Neural crest cell (in vitro differentiated cells): ENCODE measurements around the gene LIMCH1. TPM values are rescaled to one million over a fixed set of nuclear protein-coding genes. Genes with fewer than 3 reads are reported as not detected.
"Not testable (repeated sequence)": the region's sequence is repeated elsewhere in the genome, so short reads cannot be mapped to it uniquely, and the experiment has no call there.

Experiments used
- DNase-seq: peaks from one replicate; pipeline ENCODE4 v3.0.0; 2021; ENCODE audit warnings: low read depth, mixed read lengths, low spot score
- H3K27ac Mint-ChIP-seq: one replicate; pipeline ENCODE4 v1.8.0; 2021; ENCODE audit warnings: mild to moderate bottlenecking, mixed read lengths; ENCODE audit not compliant: unreplicated experiment
- H3K27me3 Mint-ChIP-seq: 2 replicates; pipeline ENCODE4 v1.8.0; 2021; ENCODE audit warnings: low read depth, mild to moderate bottlenecking, mixed read lengths
- H3K36me3 Mint-ChIP-seq: 2 replicates; pipeline ENCODE4 v1.8.0; 2021; ENCODE audit warnings: low read depth, mild to moderate bottlenecking, mixed read lengths
- H3K4me1 Mint-ChIP-seq: 2 replicates; pipeline ENCODE4 v1.8.0; 2021; ENCODE audit warnings: mixed read lengths
- H3K4me3 Mint-ChIP-seq: one replicate; pipeline ENCODE4 v1.8.0; 2021; ENCODE audit warnings: mild to moderate bottlenecking, mixed read lengths
- H3K9me3 Mint-ChIP-seq: 2 replicates; pipeline ENCODE4 v1.8.0; 2021; ENCODE audit warnings: mixed read lengths
- total RNA-seq: library from RNA; stranded (reverse); gene quantifications from 2 replicates; pipeline ENCODE4 v1.2.1, GENCODE V29; 2021
- TF ChIP-seq, protein P1 (sequence below): fragments of 200-600 bp; sonication (generic); conservative IDR thresholded peaks from 2 replicates; pipeline ENCODE4 v1.5.0; 2021; ENCODE audit warnings: antibody characterized with exemption, mild to moderate bottlenecking

LIMCH1 gene
- total RNA-seq, 1 donor from 2014 or later = 17.3 TPM

GRCh38 chr4:41638866-41639265 is 100.9 kb downstream of the LIMCH1 start:
- H3K27ac Mint-ChIP-seq = no peak overlapping the region
- no peaks in the 10 kb centered on the region for H3K27me3 Mint-ChIP-seq
- TF ChIP-seq, protein P1, sequence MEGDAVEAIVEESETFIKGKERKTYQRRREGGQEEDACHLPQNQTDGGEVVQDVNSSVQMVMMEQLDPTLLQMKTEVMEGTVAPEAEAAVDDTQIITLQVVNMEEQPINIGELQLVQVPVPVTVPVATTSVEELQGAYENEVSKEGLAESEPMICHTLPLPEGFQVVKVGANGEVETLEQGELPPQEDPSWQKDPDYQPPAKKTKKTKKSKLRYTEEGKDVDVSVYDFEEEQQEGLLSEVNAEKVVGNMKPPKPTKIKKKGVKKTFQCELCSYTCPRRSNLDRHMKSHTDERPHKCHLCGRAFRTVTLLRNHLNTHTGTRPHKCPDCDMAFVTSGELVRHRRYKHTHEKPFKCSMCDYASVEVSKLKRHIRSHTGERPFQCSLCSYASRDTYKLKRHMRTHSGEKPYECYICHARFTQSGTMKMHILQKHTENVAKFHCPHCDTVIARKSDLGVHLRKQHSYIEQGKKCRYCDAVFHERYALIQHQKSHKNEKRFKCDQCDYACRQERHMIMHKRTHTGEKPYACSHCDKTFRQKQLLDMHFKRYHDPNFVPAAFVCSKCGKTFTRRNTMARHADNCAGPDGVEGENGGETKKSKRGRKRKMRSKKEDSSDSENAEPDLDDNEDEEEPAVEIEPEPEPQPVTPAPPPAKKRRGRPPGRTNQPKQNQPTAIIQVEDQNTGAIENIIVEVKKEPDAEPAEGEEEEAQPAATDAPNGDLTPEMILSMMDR = no peak
- no peak overlapping the region for H3K4me3 Mint-ChIP-seq
- DNase-seq = no peak
- H3K9me3 Mint-ChIP-seq = no peaks in the 10 kb centered on the region
- H3K4me1 Mint-ChIP-seq = peaks cover 6% of the 10 kb centered on the region
- no peaks in the 10 kb centered on the region for H3K36me3 Mint-ChIP-seq

- Mint-ChIP-seq H3K4me3 (no peak overlapping the region), H3K27me3 (peaks cover under 1% of the 10 kb centered on the region), H3K4me1 (peaks cover 9% of the 10 kb centered on the region), H3K9me3 (no peaks in the 10 kb centered on the region), H3K27ac (no peak overlapping the region), H3K36me3 (no peaks in the 10 kb centered on the region)
- TF ChIP-seq, protein P1 = no peak
- DNase-seq = no peak
Observed at GRCh38 chr4:41639291-41639690, 101.3 kb downstream of the LIMCH1 start.

DNA sequence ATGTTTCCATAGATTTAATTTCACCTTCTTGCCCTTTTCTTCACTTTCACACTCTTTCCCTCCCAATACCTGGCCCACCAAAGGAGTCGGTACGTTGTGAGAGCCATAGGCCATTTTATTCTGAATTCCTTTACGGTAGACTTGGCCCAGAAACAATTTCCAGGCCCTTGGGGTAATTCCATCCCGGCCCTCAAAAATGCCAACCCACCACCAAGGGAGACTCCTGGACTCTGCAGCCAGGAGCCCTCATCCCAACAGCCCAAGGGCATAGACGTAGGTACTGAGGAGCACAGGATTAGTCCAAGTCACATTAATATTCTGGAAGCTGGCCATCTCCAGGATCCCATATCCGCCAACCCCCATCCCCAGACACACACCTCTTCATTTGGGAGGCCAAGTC is 102.9 kb downstream of the LIMCH1 start:
- Mint-ChIP-seq H3K27me3 (peaks cover 2% of the 10 kb centered on the region), H3K27ac (no peak overlapping the region), H3K36me3 (no peaks in the 10 kb centered on the region), H3K9me3 (no peaks in the 10 kb centered on the region), H3K4me1 (peaks cover 16% of the 10 kb centered on the region), H3K4me3 (no peak overlapping the region)
- no peak for DNase-seq
- TF ChIP-seq, protein P1 = no peak

DNA sequence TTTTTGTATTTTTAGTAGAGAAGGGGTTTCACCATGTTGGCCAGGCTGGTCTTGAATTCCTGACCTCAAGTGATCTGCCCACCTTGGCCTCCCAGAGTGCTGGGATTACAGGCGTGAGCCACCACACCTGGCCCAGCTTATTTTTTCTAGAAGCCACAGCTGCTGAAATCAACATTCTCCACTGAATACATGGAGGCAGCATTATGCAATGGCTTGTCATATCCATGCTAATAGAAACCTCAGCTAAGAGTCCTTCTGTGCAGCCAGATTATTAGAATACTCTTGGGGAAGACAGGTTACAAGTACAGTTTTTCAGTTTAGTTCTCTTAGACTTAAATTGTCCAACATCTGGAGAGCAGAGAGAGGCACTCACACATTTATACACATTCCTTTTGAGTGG is 104.8 kb downstream of the LIMCH1 start:
- H3K9me3 Mint-ChIP-seq, H3K36me3 Mint-ChIP-seq, DNase-seq, H3K27me3 Mint-ChIP-seq, H3K4me3 Mint-ChIP-seq: not testable (repeated sequence)
- Mint-ChIP-seq H3K4me1 (peaks cover 16% of the 10 kb centered on the region), H3K27ac (peak overlapping the region; percentile 66)

DNA sequence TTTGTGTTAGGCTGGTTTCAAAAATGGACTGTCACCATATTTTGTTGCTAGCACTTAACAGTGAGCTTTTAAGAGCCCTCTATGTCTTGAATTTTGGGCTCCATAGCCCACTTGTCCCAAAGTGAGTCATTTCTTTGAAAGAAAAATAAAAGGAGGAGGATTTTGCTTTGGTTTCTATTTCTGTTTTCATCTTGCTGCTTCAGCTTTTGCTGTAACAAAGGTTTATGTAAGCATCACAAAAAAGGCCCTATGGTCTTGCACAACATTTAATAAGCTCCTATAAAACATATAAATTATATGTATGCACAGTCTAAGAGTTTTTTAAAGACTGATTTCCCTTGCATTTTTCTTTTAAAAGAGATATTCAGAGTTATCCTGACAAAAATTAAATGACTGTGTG is 105.4 kb downstream of the LIMCH1 start:
- H3K27me3 Mint-ChIP-seq = peaks cover 2% of the 10 kb centered on the region

GRCh38 chr4:41644288-41644914 is 106.4 kb downstream of the LIMCH1 start:
- peak; percentile 92 for DNase-seq
- Mint-ChIP-seq H3K9me3 (no peaks in the 10 kb centered on the region), H3K4me3 (no peak overlapping the region), H3K4me1 (peaks cover 16% of the 10 kb centered on the region), H3K27ac (no peak overlapping the region), H3K27me3 (peaks cover 2% of the 10 kb centered on the region), H3K36me3 (no peaks in the 10 kb centered on the region)
- TF ChIP-seq, protein P1 = peak; percentile 99

More for the DNA sequence above, 105.4 kb downstream of the LIMCH1 start:
- Mint-ChIP-seq H3K4me1 (peaks cover 16% of the 10 kb centered on the region), H3K9me3 (no peaks in the 10 kb centered on the region), H3K36me3 (no peaks in the 10 kb centered on the region), H3K27ac (peak overlapping the region; percentile 66), H3K4me3 (no peak overlapping the region)
- TF ChIP-seq, protein P1 = no peak
- no peak for DNase-seq
